ENCODE data around the gene DUS1L. TPM values are rescaled to one million over a fixed set of nuclear protein-coding genes. Genes with fewer than 3 reads are reported as not detected.

Gene DUS1L
- 44.9 and 64.5 TPM in 2 replicates for total RNA-seq (2014; rRNA removed; shearing (Covaris generic))

- no peak for DNase-seq (ENCODE audit: low spot score)
These were observed at the start of gene DUS1L for GRCh38 chr17:82065638-82066303. Gene DUS1L (minus strand): TSS chr17:82065804. CDS start chr17:82065059, 745 bp downstream.

- DNase-seq (ENCODE audit: low spot score) = no peak
These were observed 49.3 kb upstream of the DUS1L start for GRCh38 chr17:82114872-82115271.

DNA sequence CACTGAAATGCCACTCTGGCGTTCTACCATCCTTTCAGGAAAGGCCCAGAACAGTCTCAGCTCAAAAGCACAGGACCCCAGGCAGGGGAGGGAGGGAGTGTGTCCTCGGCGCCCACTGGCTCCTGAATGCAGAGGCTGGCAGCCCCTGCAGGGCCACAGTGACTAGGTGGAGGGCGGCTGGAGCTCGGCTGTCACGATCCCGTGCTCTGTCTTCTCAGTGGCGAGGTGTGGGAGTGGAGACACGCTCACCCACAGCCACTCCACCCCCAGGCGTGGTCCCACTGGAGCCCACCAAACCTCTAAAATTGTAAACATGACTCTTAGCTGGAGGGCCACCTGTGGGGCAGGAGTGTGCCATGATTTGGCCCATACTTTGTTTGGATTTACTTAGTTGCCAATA is 48.8 kb upstream of the DUS1L start:
- DNase-seq (ENCODE audit: low spot score) = no peak

- DNase-seq (ENCODE audit: low spot score) = no peak
These were observed 48.3 kb upstream of the DUS1L start for GRCh38 chr17:82113941-82114340.

DNA sequence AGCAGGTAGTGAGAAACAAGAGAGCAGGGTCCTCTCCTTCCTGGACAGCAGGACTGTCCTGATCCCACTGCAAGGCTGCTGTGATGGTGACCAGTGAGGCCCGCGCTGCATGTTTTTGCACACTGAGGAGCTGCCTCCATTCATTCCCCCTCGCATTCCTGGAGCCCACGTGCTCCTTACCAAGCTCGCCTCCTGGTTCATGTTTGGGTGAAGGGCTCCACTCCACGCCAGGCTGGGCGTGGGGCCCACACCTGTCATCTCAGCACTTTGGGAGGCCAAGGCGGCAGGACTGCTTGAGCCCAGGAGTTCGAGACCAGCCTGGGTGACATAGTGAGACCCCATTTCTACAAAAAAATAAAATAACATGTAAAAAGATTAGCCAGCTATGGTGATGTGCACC is 47.8 kb upstream of the DUS1L start:
- no peak for DNase-seq (ENCODE audit: low spot score)

DNA sequence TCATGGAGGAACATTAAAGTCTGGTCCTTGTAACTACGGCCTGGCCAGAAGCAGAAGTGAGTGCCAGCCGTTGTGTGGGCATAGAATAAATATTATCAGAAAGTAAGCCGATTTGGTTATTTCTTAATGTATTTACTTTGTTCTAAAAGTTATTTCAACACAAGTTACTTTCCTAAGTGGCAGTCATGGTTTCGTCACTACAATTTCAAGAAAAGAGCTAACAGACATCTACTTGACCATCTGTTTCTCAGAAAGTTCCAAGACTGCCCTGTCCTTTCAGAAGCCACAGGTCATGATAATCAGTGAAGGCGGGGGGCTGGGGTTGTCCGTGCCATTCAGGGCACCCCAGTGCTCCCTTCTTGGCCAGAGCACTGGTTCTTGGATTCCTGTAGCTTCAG is 47.3 kb upstream of the DUS1L start:
- DNase-seq (ENCODE audit: low spot score) = no peak

DNA sequence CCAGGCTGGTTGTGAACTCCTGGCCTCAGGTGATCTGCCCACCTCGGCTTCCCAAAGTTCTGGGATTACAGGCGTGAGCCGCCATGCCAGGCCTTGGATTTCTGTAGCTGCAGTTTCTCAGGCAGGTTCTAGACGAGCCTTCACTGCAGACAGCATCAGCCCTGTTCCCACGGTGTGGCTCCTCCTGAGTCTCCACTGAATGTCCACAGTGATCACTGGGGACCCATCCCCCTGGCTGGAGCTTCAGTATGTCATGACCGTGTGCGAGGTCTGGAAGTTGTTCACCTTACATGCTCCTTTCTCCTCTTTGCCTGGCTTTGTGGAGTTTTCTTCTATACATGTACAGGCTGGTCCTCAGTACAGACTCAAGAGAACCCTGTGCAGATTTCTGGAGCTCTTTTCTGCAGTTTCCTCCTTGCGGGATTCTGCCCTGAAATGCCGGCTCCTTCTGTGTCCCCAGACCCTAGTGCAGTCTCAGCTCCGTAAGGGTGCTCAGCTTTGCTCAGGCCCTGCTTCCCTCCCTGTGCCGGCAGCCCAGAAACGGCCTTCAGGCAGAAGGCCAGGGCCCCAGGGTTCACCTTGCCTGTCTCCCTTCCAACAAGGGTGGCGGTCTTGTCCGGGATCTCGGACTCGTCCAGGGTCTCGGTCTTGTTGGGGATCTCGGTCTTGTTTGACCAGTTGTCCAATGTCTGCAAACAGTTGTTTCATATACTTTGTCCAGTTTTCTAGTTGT is 46.7 kb upstream of the DUS1L start:
- DNase-seq (ENCODE audit: low spot score) = no peak

DNA sequence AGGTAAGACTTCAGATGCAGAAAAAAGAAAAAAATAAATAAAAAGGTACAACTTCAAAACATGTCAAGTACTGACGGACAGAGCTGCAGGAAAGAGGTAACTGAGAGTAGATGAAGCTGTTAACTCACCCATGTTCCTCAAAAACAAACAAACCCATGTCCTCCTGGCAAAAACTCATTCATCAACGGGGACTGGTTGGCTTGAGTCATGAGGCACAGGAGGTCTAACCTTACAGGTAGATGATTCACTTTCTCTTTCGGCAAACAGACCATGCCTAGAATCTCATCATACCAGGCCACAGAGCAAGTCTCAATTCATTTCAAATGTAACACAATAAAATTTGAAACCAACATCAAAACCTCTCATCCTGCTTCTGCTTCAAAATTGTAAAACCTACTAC is 44.7 kb upstream of the DUS1L start:
- DNase-seq (ENCODE audit: low spot score) = no peak

DNA sequence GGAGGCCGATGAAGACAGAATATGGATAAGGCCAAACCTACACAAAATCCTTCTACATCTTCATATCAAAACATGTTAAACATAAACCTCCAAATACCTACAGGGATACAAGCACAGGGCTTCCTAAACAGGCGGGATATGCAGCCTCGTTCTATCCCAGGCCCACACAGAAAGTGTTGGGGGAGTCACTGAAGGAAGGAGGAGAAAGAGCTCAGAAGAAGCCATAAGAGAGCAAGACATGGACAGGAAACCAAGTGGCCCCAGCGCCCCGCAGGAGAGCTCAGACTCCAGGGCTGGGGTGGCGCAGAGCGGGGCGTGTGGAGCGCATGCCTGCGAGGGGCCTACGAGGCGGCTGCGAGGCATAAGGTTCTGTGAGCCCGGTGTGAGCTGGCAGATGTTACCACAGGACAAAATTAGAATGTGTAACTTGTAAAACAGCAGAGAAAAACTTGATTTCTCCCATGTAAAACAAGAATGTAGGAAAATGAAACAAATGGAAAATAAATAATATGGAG is 43.4 kb upstream of the DUS1L start:
- DNase-seq (ENCODE audit: low spot score) = no peak

GRCh38 chr17:82108496-82108945 is 42.9 kb upstream of the DUS1L start:
- no peak for DNase-seq (ENCODE audit: low spot score)

- no peak for DNase-seq (ENCODE audit: low spot score)
These were observed 42.4 kb upstream of the DUS1L start for GRCh38 chr17:82108038-82108437.

- no peak for DNase-seq (ENCODE audit: low spot score)
These were observed 41.8 kb upstream of the DUS1L start for GRCh38 chr17:82107341-82107860.

DNA sequence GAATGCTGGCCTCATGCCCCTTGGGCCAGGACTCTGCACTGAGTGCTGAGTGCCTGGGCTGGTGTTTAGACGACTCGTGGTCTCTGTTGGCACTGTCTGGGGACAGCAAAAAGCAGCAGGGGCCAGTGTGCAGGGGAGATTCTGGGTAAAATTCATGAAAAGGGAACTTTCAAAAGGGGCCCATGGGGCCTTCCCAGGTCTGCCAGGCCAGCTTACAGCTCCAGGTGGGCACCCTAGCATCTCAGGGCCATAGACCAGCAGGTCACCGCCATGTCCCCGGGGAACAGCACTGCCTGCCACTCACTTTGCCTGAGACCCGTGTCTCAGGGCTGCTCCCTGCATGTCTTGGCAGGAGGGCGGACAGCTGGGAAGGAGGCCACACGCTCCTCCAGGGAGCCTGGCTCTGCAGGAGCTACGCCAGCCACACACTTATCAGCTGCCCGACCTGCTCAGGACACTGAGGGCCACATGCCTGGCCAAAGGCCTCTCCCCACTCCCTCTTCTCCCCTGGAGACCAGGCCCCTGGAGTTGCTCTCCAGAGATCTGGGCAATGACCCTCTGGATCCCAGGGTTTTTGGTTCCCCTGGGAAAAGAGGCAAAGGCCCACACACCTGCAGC is 41.2 kb upstream of the DUS1L start:
- no peak for DNase-seq (ENCODE audit: low spot score)

- peak; percentile 80 for DNase-seq (ENCODE audit: low spot score)
These were observed 40.5 kb upstream of the DUS1L start for GRCh38 chr17:82105882-82106687.

- DNase-seq (ENCODE audit: low spot score) = no peak
These were observed 39.8 kb upstream of the DUS1L start for GRCh38 chr17:82105417-82105881.

GRCh38 chr17:82104797-82105416 is 39.3 kb upstream of the DUS1L start:
- DNase-seq (ENCODE audit: low spot score) = no peak

GRCh38 chr17:82103553-82104451 is 38.2 kb upstream of the DUS1L start:
- no peak for DNase-seq (ENCODE audit: low spot score)

GRCh38 chr17:82101767-82102679 is 36.4 kb upstream of the DUS1L start:
- no peak for DNase-seq (ENCODE audit: low spot score)

- DNase-seq (ENCODE audit: low spot score) = no peak
These were observed 35.7 kb upstream of the DUS1L start for GRCh38 chr17:82101301-82101715.
